ENCODE measurements around the gene LCN2.
"Not testable (repeated sequence)": the region's sequence is repeated elsewhere in the genome, so short reads cannot be mapped to it uniquely, and the experiment has no call there.

The LCN2 gene

GRCh38 chr9:128128836-128129590 lies 20.2 kb upstream of the LCN2 start:
- no peak for DNase-seq (ENCODE audit: low read depth)

GRCh38 chr9:128129976-128130590 lies 19.2 kb upstream of the LCN2 start:
- not testable (repeated sequence) for DNase-seq (ENCODE audit: low read depth)

- DNase-seq (ENCODE audit: low read depth), result not testable (repeated sequence)
Measured at GRCh38 chr9:128130651-128131050, 18.6 kb upstream of the LCN2 start.

- not testable (repeated sequence) for DNase-seq (ENCODE audit: low read depth)
Measured at GRCh38 chr9:128131346-128131745, 17.9 kb upstream of the LCN2 start.

GRCh38 chr9:128132139-128132538 lies 17.1 kb upstream of the LCN2 start:
- not testable (repeated sequence) for DNase-seq (ENCODE audit: low read depth)

- DNase-seq (ENCODE audit: low read depth), result not testable (repeated sequence)
Measured at GRCh38 chr9:128135561-128135960, 13.7 kb upstream of the LCN2 start.

- DNase-seq (ENCODE audit: low read depth), result peak; percentile 82
Measured at GRCh38 chr9:128136816-128137793, 12.1 kb upstream of the LCN2 start.

- DNase-seq (ENCODE audit: low read depth), result no peak
Measured at GRCh38 chr9:128138001-128138400, 11.3 kb upstream of the LCN2 start.

- no peak for DNase-seq (ENCODE audit: low read depth)
Measured at GRCh38 chr9:128139621-128140020, 9.6 kb upstream of the LCN2 start.

- no peak for DNase-seq (ENCODE audit: low read depth)
Measured at GRCh38 chr9:128141604-128142003, 7.6 kb upstream of the LCN2 start.

- no peak for DNase-seq (ENCODE audit: low read depth)
Measured at GRCh38 chr9:128142061-128142460, 7.2 kb upstream of the LCN2 start.

GRCh38 chr9:128142596-128142995 lies 6.7 kb upstream of the LCN2 start:
- no peak for DNase-seq (ENCODE audit: low read depth)

GRCh38 chr9:128143525-128144238 lies 5.6 kb upstream of the LCN2 start:
- DNase-seq (ENCODE audit: low read depth), result no peak

- DNase-seq (ENCODE audit: low read depth), result no peak
Measured at GRCh38 chr9:128144239-128145181, 4.7 kb upstream of the LCN2 start.

- DNase-seq (ENCODE audit: low read depth), result no peak
Measured at GRCh38 chr9:128145536-128145935, 3.7 kb upstream of the LCN2 start.

GRCh38 chr9:128145951-128146351 lies 3.3 kb upstream of the LCN2 start:
- DNase-seq (ENCODE audit: low read depth), result no peak

- DNase-seq (ENCODE audit: low read depth), result no peak
Measured at GRCh38 chr9:128146591-128147120, 2.6 kb upstream of the LCN2 start.

- no peak for DNase-seq (ENCODE audit: low read depth)
Measured at GRCh38 chr9:128148509-128149000, 698 bp upstream of the LCN2 start.

GRCh38 chr9:128149951-128150593 lies 819 bp downstream of the LCN2 start:
- no peak for DNase-seq (ENCODE audit: low read depth)

Measured in amniotic epithelial cell (primary cell).